HepG2 (cell line): ENCODE data around the gene IL13. TPM values are rescaled to one million over a fixed set of nuclear protein-coding genes. Genes with fewer than 3 reads are reported as not detected.

ENCODE experiments used
- ATAC-seq: fragments of 200-7000 bp; cut with Tn5 transposase; 3 replicates; pipeline ENCODE4 v1.9.1; 2020; ENCODE audit warnings: mild to moderate bottlenecking, moderate library complexity
- Bru-seq: library from RNA; stranded (reverse); fragments of 400-500 nt; gene quantifications from one replicate; lab custom pipeline; 2021; lab: Mats Ljungman, UMichigan
- BruChase-seq, 2 experiments: library from RNA; stranded (reverse); fragments of 400-500 nt; gene quantifications; one replicate each; lab custom pipeline; 2021; lab: Mats Ljungman, UMichigan
- BruUV-seq: library from RNA; stranded (reverse); fragments of 400-500 nt; replicated peaks from 2 replicates; lab custom pipeline; 2021; lab: Mats Ljungman, UMichigan
- CTCF ChIA-PET: fragments of 300-600 bp; formaldehyde crosslinking; extraction: SDS; loops from one replicate; lab custom pipeline; 2021; ENCODE audit warnings: low total read pairs, inconsistent platforms, low intra/inter-chr PET ratio; lab: Yijun Ruan, JAX
- POLR2A ChIA-PET: fragments of 350-600 bp; sonication (Branson Sonifier 250); formaldehyde crosslinking; loops from one replicate; lab custom pipeline; 2020; ENCODE audit warnings: antibody characterized with exemption, inconsistent platforms; lab: Yijun Ruan, JAX
- DNase-seq: peaks from one replicate; pipeline ENCODE4 v3.0.0-alpha.2; 2015; ENCODE audit warnings: low spot score
- FAIRE-seq: peaks from 3 replicates; lab custom pipeline; 2011; peaks lifted over from hg19 to GRCh38; lab: Jason Lieb, UNC
- H2AFZ ChIP-seq: one replicate; pipeline ENCODE4 v1.6.1; 2011; ENCODE audit warnings: low read length, inconsistent platforms
- H3K27ac ChIP-seq: fragments of 300-600 bp; 3 replicates; pipeline ENCODE4 v1.8.0; 2011; ENCODE audit warnings: mixed run types, mild to moderate bottlenecking, mixed read lengths, low read length, inconsistent platforms; ENCODE audit not compliant: insufficient read depth; ENCODE audit errors: extremely low read length
- H3K27me3 ChIP-seq, 2 experiments: fragments of 200-600 bp in 1 of 2; 2 replicates in 1 of 2; 3 replicates in 1 of 2; pipeline versions ENCODE4 v1.6.0 to v1.8.0; 2011; ENCODE audit warnings: low read length in 2 of 2, mild to moderate bottlenecking in 2 of 2, moderate library complexity in 2 of 2, inconsistent platforms in 1 of 2; ENCODE audit not compliant: insufficient read depth in 2 of 2, control insufficient read depth in 1 of 2
- H3K36me3 ChIP-seq, 2 experiments: fragments of 200-600 bp in 1 of 2; replicated peaks in 1 of 2; 2 replicates in 1 of 2; 3 replicates in 1 of 2; pipeline versions ENCODE4 v1.5.1 to v1.8.0; 2011; ENCODE audit warnings: low read length in 2 of 2, inconsistent platforms in 1 of 2; ENCODE audit not compliant: insufficient read depth in 2 of 2, control insufficient read depth in 1 of 2
- H3K4me1 ChIP-seq: 2 replicates; pipeline ENCODE4 v1.5.1; 2012; ENCODE audit warnings: low read length, inconsistent platforms; ENCODE audit not compliant: insufficient read depth
- H3K4me2 ChIP-seq: 2 replicates; pipeline ENCODE4 v1.6.0; 2011; ENCODE audit warnings: low read depth, low read length, inconsistent platforms
- H3K4me3 ChIP-seq, 3 experiments: fragments of 200-600 bp in 1 of 3; sonication (generic), shearing (Covaris generic) in 1 of 3; replicated peaks in 1 of 3; 2 replicates each; pipeline ENCODE4 v1.5.1; 2011 to 2016; ENCODE audit warnings: low read length in 3 of 3, inconsistent platforms in 2 of 3, low read depth in 2 of 3, mild to moderate bottlenecking in 2 of 3, control low read depth in 1 of 3, mixed read lengths in 1 of 3; ENCODE audit not compliant: insufficient read depth in 1 of 3
- H3K79me2 ChIP-seq: one replicate; pipeline ENCODE4 v1.6.1; 2011; ENCODE audit warnings: low read length, inconsistent platforms; ENCODE audit not compliant: insufficient read depth
- H3K9ac ChIP-seq: 2 replicates; pipeline ENCODE4 v1.6.0; 2011; ENCODE audit warnings: mild to moderate bottlenecking, low read depth, low read length, inconsistent platforms; ENCODE audit not compliant: insufficient read depth
- H3K9me3 ChIP-seq: 2 replicates; pipeline ENCODE4 v1.5.1; 2012; ENCODE audit warnings: mild to moderate bottlenecking, low read length
- H4K20me1 ChIP-seq: 2 replicates; pipeline ENCODE4 v1.6.0; 2011; ENCODE audit warnings: inconsistent platforms, mild to moderate bottlenecking, low read length, moderate library complexity; ENCODE audit not compliant: insufficient read depth
- SAFB2 ChIP-seq: sonication (generic); formaldehyde crosslinking; IDR thresholded peaks from 2 replicates; pipeline ENCODE4 v1.5.1; 2020; ENCODE audit warnings: missing genetic modification reagents, low read depth, mild to moderate bottlenecking, borderline replicate concordance
- ZBTB7B ChIP-seq: sonication (generic); formaldehyde crosslinking; IDR thresholded peaks from 2 replicates; pipeline ENCODE4 v1.4.0; 2020; ENCODE audit warnings: missing genetic modification reagents
- WGBS: methylation state at CpG from one replicate; pipeline ENCODE4 v1.1.6; 2017; ENCODE audit warnings: low lambda C conversion rate; 5-methylcytosine and 5-hydroxymethylcytosine counted together
- in situ Hi-C: cut with HindIII; loops from 2 replicates; pipeline ENCODE4 v1.10.0; 2017; ENCODE audit warnings: low pct_unique_long_range_greater_than_20kb; ENCODE audit not compliant: extremely low pct_ligation_motif_present
- intact Hi-C: fragments of 100-400 bp; cut with micrococcal nuclease; formaldehyde crosslinking; loops from one replicate; pipeline ENCODE4 v1.10.0; 2022; ENCODE audit not compliant: unreplicated experiment
- long read RNA-seq, 2 experiments: library from RNA in 1 of 2; library from polyadenylated mRNA in 1 of 2; stranded (forward) in 1 of 2; unstranded in 1 of 2; transcript quantifications; one replicate each; pipeline ENCODE4 v2.0.0, GENCODE V29; 2019 to 2022
- polyA minus RNA-seq, 3 experiments: library from RNA; depleted of rRNA, polyadenylated mRNA; stranded (reverse); fragments of >200 nt; gene quantifications; 2 replicates each; pipeline ENCODE4 v1.2.3, GENCODE V29; 2011; ENCODE audit warnings: low replicate concordance in 1 of 3
- polyA plus RNA-seq, 8 experiments: library from polyadenylated mRNA; depleted of rRNA in 3 of 8; stranded (reverse) in 7 of 8; unstranded in 1 of 8; fragments of >200 nt; fragmentation: Illumina TruSeq in 4 of 8; extraction: Trizol in 4 of 8; gene quantifications; 2 replicates each; pipeline versions ENCODE4 v1.2.1 to v1.2.3, GENCODE V29; 2011 to 2016; ENCODE audit warnings: low read depth in 4 of 8, missing spikeins in 1 of 8, mixed read lengths in 1 of 8; ENCODE audit not compliant: insufficient read depth in 1 of 8
- total RNA-seq, 5 experiments: library from RNA; depleted of rRNA; stranded (reverse); fragments of >200 nt; fragmentation: Illumina TruSeq; extraction: Trizol; gene quantifications; 2 replicates each; pipeline ENCODE4 v1.2.3, GENCODE V29; 2016; ENCODE audit warnings: low read depth in 1 of 5
- TF ChIP-seq, protein P1 (sequence below): sonication (generic); formaldehyde crosslinking; IDR thresholded peaks from 2 replicates; pipeline ENCODE4 v1.4.0; 2020; ENCODE audit warnings: missing genetic modification reagents

IL13 gene
- total RNA-seq (2016; rRNA removed; fragmentation: Illumina TruSeq; extraction: Trizol), result not detected in 2 replicates
- not detected in 2 replicates for total RNA-seq (2016; cell fraction: cytosol; rRNA removed; fragmentation: Illumina TruSeq; extraction: Trizol; ENCODE audit: low read depth)
- total RNA-seq (2016; cell fraction: insoluble cytoplasmic fraction; rRNA removed; fragmentation: Illumina TruSeq; extraction: Trizol), result not detected in 2 replicates
- total RNA-seq (2016; cell fraction: membrane; rRNA removed; fragmentation: Illumina TruSeq; extraction: Trizol), result not detected in 2 replicates
- not detected in 2 replicates for total RNA-seq (2016; cell fraction: nucleus; rRNA removed; fragmentation: Illumina TruSeq; extraction: Trizol)
- polyA plus RNA-seq (2011; rRNA removed), result 0.05 TPM in 1 of 2 replicates, not detected in the other
- 0.06 TPM in 1 of 2 replicates, not detected in the other for polyA plus RNA-seq (2011; cell fraction: cytosol; rRNA removed)
- polyA plus RNA-seq (2011; cell fraction: nucleus; rRNA removed), result 0.09 and 0.14 TPM in 2 replicates
- not detected in 2 replicates for polyA plus RNA-seq (2012)
- not detected in 2 replicates for polyA plus RNA-seq (2016; cell fraction: cytosol; fragmentation: Illumina TruSeq; extraction: Trizol; ENCODE audit: low read depth)
- polyA plus RNA-seq (2016; cell fraction: insoluble cytoplasmic fraction; fragmentation: Illumina TruSeq; extraction: Trizol; ENCODE audit: low read depth), result not detected in 2 replicates
- not detected in 2 replicates for polyA plus RNA-seq (2016; cell fraction: membrane; fragmentation: Illumina TruSeq; extraction: Trizol; ENCODE audit: low read depth)
- polyA plus RNA-seq (2016; cell fraction: nucleus; fragmentation: Illumina TruSeq; extraction: Trizol; ENCODE audit: insufficient read depth, low read depth), result not detected in 2 replicates
- 1.0 TPM in 1 of 2 replicates, not detected in the other for polyA minus RNA-seq (2011; rRNA and poly(A)+ RNA removed; ENCODE audit: low replicate concordance)
- polyA minus RNA-seq (2011; cell fraction: cytosol; rRNA and poly(A)+ RNA removed), result not detected in 2 replicates
- polyA minus RNA-seq (2011; cell fraction: nucleus; rRNA and poly(A)+ RNA removed), result not detected in 2 replicates
- Bru-seq, nascent RNA, result not detected
- BruChase-seq, experiment 1, labeled RNA remaining after a 6-hour chase, result not detected
- not detected for BruChase-seq, experiment 2, labeled RNA remaining after a 2-hour chase
- long read RNA-seq, experiment 1, result 0 reads
- long read RNA-seq, experiment 2, result 0 reads

DNA sequence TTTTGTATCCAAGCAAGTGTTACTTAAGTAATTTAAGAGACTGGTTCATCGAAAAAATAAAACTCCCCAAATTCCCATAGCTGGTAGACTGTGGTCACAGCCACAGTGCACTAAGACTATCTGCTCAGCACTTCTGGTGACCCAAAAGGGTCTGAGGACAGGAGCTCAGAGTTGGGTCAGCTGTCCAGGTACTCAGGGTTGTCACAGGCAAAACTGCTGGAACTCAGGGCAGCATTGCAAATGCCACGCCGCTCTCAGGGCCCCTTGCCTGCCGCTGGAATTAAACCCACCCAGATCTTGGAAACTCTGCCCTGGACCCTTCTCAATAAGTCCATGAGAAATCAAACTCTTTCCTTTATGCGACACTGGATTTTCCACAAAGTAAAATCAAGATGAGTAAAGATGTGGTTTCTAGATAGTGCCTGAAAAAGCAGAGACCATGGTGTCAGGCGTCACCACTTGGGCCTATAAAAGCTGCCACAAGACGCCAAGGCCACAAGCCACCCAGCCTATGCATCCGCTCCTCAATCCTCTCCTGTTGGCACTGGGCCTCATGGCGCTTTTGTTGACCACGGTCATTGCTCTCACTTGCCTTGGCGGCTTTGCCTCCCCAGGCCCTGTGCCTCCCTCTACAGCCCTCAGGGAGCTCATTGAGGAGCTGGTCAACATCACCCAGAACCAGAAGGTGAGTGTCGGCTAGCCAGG is at the start of gene IL13:
Gene IL13 (plus strand): TSS at position 498 of the 705 bp plus-strand sequence. CDS start 14 bp downstream, at position 512.
- Histone ChIP-seq H3K9ac (no peak within 1 kb of the TSS), H3K4me3 (no peak within 1 kb of the TSS), H3K79me2 (no peaks in the 10 kb centered on the region), H2AFZ (no peak within 1 kb of the TSS), H4K20me1 (no peaks in the 10 kb centered on the region), H3K36me3 (no peaks in the 10 kb centered on the region), H3K27me3 (peaks cover 1 to 5% of the 10 kb centered on the region in 2 experiments; a peak in 2 of 5 replicates), H3K4me1 (peaks cover 45% of the 10 kb centered on the region), H3K4me2 (peak within 1 kb of the TSS; percentile 51), H3K27ac (no peak within 1 kb of the TSS), H3K9me3 (no peaks in the 10 kb centered on the region)
- TF ChIP-seq SAFB2 (no peak), ZBTB7B (CRISPR knock-in tag) (no peak)
- TF ChIP-seq, protein P1, sequence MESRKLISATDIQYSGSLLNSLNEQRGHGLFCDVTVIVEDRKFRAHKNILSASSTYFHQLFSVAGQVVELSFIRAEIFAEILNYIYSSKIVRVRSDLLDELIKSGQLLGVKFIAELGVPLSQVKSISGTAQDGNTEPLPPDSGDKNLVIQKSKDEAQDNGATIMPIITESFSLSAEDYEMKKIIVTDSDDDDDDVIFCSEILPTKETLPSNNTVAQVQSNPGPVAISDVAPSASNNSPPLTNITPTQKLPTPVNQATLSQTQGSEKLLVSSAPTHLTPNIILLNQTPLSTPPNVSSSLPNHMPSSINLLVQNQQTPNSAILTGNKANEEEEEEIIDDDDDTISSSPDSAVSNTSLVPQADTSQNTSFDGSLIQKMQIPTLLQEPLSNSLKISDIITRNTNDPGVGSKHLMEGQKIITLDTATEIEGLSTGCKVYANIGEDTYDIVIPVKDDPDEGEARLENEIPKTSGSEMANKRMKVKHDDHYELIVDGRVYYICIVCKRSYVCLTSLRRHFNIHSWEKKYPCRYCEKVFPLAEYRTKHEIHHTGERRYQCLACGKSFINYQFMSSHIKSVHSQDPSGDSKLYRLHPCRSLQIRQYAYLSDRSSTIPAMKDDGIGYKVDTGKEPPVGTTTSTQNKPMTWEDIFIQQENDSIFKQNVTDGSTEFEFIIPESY (CRISPR knock-in tag), result peak; percentile 51; the same call in 1 of the 2 replicates
- in situ Hi-C loops (loop anchor here (25.0 kb wide), 1 partner anchor 271 kb away; no protein-coding TSS in a partner anchor), intact Hi-C loops (no loop called here)
- ChIA-PET POLR2A (no interaction called here), CTCF (no interaction called here)
- BruUV-seq, result no TSS peak
- FAIRE-seq, result no peak
- no peak for DNase-seq
- 66% methylated on average over 9 of the region's 12 CpGs for WGBS
- no peak for ATAC-seq
